KMS-11 (cell line): ENCODE results near the gene C9orf50.

Experiments used
- H2AFZ ChIP-seq: fragments of 200-600 bp; sonication (generic); 2 replicates; pipeline ENCODE4 v1.6.1; 2016; ENCODE audit warnings: antibody characterized with exemption, mixed run types, low read depth
- H3K27ac ChIP-seq: fragments of 200-600 bp; sonication (generic); 2 replicates; pipeline ENCODE4 v1.6.1; 2016; ENCODE audit warnings: mild to moderate bottlenecking, mixed run types
- H3K27me3 ChIP-seq: fragments of 200-600 bp; sonication (generic); 2 replicates; pipeline ENCODE4 v1.6.1; 2017; ENCODE audit warnings: mild to moderate bottlenecking, low read depth, mixed run types, moderate library complexity; ENCODE audit not compliant: insufficient read depth
- H3K36me3 ChIP-seq: fragments of 200-600 bp; sonication (generic); 2 replicates; pipeline ENCODE4 v1.6.1; 2017; ENCODE audit warnings: mild to moderate bottlenecking, mixed run types; ENCODE audit not compliant: insufficient read depth
- H3K4me1 ChIP-seq: fragments of 200-600 bp; sonication (generic); 2 replicates; pipeline ENCODE4 v1.6.1; 2016; ENCODE audit warnings: mild to moderate bottlenecking, low read depth, mixed run types; ENCODE audit not compliant: poor library complexity, severe bottlenecking
- H3K4me2 ChIP-seq: fragments of 200-600 bp; sonication (generic); 2 replicates; pipeline ENCODE4 v1.7.0; 2016; ENCODE audit warnings: mild to moderate bottlenecking, mixed run types
- H3K4me3 ChIP-seq: fragments of 200-600 bp; sonication (generic); IDR thresholded peaks from 2 replicates; pipeline ENCODE4 v1.6.1; 2017; ENCODE audit warnings: low read depth, low read length, mixed read lengths; ENCODE audit not compliant: insufficient read depth
- H3K79me2 ChIP-seq: fragments of 200-600 bp; sonication (generic); 2 replicates; pipeline ENCODE4 v1.6.1; 2016; ENCODE audit warnings: low read depth, mixed run types; ENCODE audit not compliant: insufficient read depth
- H3K9ac ChIP-seq: fragments of 200-600 bp; sonication (generic); 2 replicates; pipeline ENCODE4 v1.6.1; 2016; ENCODE audit warnings: mild to moderate bottlenecking, mixed run types
- H4K20me1 ChIP-seq: fragments of 200-600 bp; sonication (generic); 2 replicates; pipeline ENCODE4 v1.6.1; 2016; ENCODE audit warnings: mild to moderate bottlenecking, mixed run types; ENCODE audit not compliant: insufficient read depth
- TF ChIP-seq, protein P1 (sequence below): fragments of 200-600 bp; sonication (generic); conservative IDR thresholded peaks from 2 replicates; pipeline ENCODE4 v1.6.1; 2017; ENCODE audit warnings: low read depth, mild to moderate bottlenecking, antibody characterized with exemption, low read length, moderate library complexity, mixed read lengths

The C9orf50 gene

DNA sequence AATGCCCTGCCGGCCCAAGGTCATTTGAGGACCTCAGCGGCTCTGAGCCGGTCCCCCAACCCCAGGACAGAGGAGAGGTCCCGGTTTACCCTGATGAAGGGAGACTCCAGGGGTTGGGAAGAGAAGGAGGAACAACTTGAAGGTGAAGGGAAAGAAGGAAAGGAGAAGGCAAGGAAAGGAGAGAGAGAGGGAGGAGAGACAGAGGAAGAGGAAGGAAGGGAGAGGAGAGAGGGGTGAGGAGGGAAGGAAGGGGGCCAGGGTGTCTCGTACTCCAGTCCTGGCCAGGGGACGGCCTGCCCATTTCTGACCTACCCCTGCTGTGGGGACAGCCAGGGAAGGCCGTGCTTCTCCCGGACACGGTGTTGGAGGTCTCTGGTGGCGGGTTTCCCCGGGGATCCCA, 46.5 kb upstream of the C9orf50 start:
- TF ChIP-seq, protein P1, sequence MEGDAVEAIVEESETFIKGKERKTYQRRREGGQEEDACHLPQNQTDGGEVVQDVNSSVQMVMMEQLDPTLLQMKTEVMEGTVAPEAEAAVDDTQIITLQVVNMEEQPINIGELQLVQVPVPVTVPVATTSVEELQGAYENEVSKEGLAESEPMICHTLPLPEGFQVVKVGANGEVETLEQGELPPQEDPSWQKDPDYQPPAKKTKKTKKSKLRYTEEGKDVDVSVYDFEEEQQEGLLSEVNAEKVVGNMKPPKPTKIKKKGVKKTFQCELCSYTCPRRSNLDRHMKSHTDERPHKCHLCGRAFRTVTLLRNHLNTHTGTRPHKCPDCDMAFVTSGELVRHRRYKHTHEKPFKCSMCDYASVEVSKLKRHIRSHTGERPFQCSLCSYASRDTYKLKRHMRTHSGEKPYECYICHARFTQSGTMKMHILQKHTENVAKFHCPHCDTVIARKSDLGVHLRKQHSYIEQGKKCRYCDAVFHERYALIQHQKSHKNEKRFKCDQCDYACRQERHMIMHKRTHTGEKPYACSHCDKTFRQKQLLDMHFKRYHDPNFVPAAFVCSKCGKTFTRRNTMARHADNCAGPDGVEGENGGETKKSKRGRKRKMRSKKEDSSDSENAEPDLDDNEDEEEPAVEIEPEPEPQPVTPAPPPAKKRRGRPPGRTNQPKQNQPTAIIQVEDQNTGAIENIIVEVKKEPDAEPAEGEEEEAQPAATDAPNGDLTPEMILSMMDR = no peak
- H3K4me2 ChIP-seq = no peak overlapping the region

GRCh38 chr9:129666575-129666974, 45.7 kb upstream of the C9orf50 start:
- no peak overlapping the region for H3K27ac ChIP-seq
- no peaks in the 10 kb centered on the region for H3K4me1 ChIP-seq
- H2AFZ ChIP-seq = no peak overlapping the region
- no peaks in the 10 kb centered on the region for H3K36me3 ChIP-seq
- H3K27me3 ChIP-seq = peaks cover 80% of the 10 kb centered on the region
- H3K4me3 ChIP-seq = no peak overlapping the region
- no peaks in the 10 kb centered on the region for H3K79me2 ChIP-seq
- TF ChIP-seq, protein P1 = no peak
- H3K9ac ChIP-seq = no peak overlapping the region
- no peak overlapping the region for H3K4me2 ChIP-seq
- no peaks in the 10 kb centered on the region for H4K20me1 ChIP-seq

More for the DNA sequence above, 46.5 kb upstream of the C9orf50 start:
- Histone ChIP-seq H3K36me3 (no peaks in the 10 kb centered on the region), H4K20me1 (no peaks in the 10 kb centered on the region), H3K79me2 (no peaks in the 10 kb centered on the region), H3K4me1 (no peaks in the 10 kb centered on the region), H3K9ac (no peak overlapping the region), H3K4me3 (no peak overlapping the region), H3K27ac (no peak overlapping the region), H2AFZ (no peak overlapping the region), H3K27me3 (peaks cover 79% of the 10 kb centered on the region)

DNA sequence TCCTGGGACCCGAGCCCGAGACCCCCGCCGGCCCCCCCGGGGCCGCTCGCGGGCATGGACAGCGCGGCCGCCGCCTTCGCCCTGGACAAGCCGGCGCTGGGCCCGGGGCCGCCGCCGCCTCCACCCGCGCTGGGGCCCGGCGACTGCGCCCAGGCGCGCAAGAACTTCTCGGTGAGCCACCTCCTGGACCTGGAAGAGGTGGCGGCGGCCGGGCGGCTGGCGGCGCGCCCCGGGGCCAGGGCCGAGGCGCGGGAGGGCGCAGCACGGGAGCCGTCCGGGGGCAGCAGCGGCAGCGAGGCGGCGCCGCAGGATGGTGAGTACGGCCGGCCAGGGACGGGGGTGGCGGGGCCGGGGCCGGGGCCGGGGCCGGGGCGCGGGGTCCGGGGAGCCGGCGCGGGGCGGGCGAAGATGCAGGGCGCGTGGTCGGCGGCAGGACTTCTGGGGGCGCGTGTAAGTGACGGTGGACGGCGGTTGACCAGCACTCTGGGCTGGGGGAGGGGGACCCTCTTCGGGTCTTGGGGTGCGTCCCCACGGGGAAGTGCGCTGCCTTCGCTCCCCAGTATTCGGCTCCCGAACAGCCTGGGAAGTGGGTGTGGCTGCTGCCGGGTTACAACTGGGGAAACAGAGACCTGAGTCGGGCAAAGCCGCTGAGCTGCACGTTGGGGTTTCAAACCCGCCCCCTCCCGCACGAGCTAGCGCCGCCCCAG, 45.1 kb upstream of the C9orf50 start:
- H3K9ac ChIP-seq = no peak overlapping the region
- H4K20me1 ChIP-seq = no peaks in the 10 kb centered on the region
- peaks cover 80% of the 10 kb centered on the region for H3K27me3 ChIP-seq
- no peak overlapping the region for H2AFZ ChIP-seq
- no peak overlapping the region for H3K27ac ChIP-seq
- no peaks in the 10 kb centered on the region for H3K36me3 ChIP-seq
- no peak overlapping the region for H3K4me2 ChIP-seq
- TF ChIP-seq, protein P1 = no peak
- no peaks in the 10 kb centered on the region for H3K79me2 ChIP-seq
- H3K4me1 ChIP-seq = no peaks in the 10 kb centered on the region
- H3K4me3 ChIP-seq = no peak overlapping the region

- Histone ChIP-seq H3K4me2 (no peak within 1 kb of the TSS), H3K4me3 (no peak within 1 kb of the TSS), H3K79me2 (no peaks in the 10 kb centered on the region), H3K27me3 (peaks cover 80% of the 10 kb centered on the region), H4K20me1 (no peaks in the 10 kb centered on the region), H3K4me1 (no peaks in the 10 kb centered on the region), H3K27ac (no peak within 1 kb of the TSS), H3K36me3 (no peaks in the 10 kb centered on the region), H3K9ac (no peak within 1 kb of the TSS), H2AFZ (peak within 1 kb of the TSS; percentile 6; the same call in 1 of the 2 replicates)
- TF ChIP-seq, protein P1 = no peak
These were observed 44.5 kb upstream of the C9orf50 start, which contains the start of gene PRRX2 for GRCh38 chr9:129665389-129665775. TSS of gene PRRX2 (plus strand) at chr9:129665647. CDS start at chr9:129665868, 221 bp downstream.
